Right ventricle myocardium superior (tissue), 1 donor: Measurements from ENCODE around the gene HOXD11. TPM values are rescaled to one million over a fixed set of nuclear protein-coding genes. Genes with fewer than 3 reads are reported as not detected.

Source experiments
- ATAC-seq: fragments of 200-7000 bp; cut with Tn5 transposase; one replicate; pipeline ENCODE4 v1.9.1; 2020; ENCODE audit warnings: mild to moderate bottlenecking; ENCODE audit not compliant: poor library complexity
- DNase-seq: peaks from one replicate; pipeline ENCODE4 v3.0.0-alpha.2; 2020
- intact Hi-C: fragments of 100-400 bp; cut with DNase I; formaldehyde crosslinking; loops from one replicate; pipeline ENCODE4 v1.11.2; 2022
- total RNA-seq: library from RNA; stranded (reverse); fragmentation: NEBNext Ultra II Directional; extraction: Animal tissue kit (Norgen Biotek cat#: 25700); gene quantifications from one replicate; pipeline ENCODE4 v1.2.1, GENCODE V29; 2021
- donor health status: DM: no; HTN: yes; CAD: no; lungs with severe emphysema.

Gene HOXD11
- total RNA-seq, 1 donor from 2014 or later = not detected

DNA sequence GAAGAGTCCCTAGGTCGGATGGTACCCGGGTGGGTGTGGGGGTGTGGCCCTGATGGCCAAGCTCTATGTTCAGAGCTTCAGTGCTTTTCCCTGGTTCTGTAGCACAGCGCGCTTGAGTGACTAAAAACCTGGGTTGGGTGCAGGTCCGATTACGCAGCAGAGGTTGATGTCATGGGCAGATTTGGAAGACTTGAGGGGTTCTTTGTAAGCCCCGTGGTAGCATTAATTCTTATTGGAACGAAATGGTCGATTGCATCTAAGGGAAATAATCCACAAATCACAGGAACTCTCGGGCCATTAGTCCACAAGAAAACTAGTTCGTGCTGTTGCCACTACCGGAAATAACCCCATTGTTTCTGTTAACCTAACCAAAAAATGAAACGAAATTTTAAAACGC is 31.4 kb downstream of the HOXD11 start:
- DNase-seq (no peak), ATAC-seq (no peak)
- intact Hi-C loops = no loop called here

DNA sequence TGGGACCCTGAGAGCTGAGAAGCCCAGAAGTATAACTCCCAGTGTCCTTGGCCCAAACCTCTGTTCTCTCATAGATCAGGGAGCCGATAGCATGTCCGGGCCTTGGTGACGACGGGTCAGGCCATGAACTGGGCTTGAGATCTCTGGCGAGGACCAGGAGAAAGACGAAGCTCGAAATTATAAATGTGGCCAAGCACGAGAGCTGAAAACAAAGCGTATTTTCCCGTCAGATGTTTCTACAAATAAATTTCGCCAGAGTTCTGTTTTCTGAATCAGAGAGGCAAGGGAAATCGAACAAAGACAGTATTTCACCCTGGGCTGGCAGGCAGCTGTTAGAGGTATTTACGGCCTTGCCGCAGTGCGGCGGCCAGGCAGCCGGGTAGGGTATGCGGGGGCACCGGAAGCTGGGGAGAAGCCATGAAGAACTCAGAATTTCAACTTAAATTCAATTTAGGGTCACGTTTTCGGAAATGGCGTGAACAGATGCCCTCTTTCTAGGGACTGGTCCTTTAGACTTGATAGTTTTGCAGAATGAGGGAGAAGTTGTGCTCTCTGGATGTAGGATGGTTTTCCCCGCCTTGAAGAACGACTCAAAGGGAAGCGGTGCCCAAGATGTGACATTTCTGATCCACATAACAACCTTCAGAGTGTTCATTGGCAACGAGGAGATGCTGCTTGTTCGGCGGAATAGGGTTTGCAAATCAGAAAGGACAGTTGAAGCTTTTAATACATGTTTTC is 32.0 kb downstream of the HOXD11 start:
- ATAC-seq (no peak), DNase-seq (no peak)
- intact Hi-C loops = no loop called here

DNA sequence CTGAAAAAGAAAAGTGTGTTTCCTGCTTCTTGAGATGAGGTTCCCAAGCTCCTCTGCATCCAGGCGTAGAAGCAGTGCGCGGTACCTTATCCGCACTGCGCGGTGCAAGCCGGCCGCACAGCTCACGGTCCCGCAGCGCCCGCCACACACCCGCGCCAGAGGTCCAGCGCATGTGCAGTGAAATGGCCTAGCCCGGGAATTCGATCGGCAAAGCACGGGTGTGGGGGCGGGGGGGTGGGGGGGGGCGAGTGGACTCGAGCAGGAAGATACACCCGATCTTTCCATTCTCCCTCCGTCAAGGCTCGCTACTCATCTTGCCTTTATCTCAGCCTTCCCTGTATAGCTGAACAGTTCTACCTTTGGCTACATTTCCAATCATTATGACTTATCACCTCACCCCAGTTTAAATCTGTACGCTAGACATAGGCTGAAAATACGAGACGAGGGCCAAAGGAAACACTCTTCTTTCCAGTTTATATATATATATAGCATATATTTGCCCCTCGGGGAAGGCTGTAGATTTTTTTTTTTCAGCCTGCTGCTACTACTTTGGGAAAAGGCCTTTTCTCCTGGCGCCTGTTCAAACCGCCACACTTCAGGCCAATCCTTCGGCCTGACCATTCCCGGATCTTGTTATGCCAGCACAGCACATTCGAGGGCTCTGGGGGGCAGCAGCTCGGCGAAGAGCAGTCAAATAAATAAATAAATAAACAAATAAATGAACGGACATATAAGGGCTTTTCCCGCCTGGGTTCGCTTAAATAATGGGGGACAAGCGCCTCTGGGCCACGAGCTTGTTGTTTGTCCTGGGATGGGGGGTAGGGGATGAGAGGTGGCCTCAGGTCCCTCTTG is 32.8 kb downstream of the HOXD11 start:
- DNase-seq = no peak
- ATAC-seq = no peak
- intact Hi-C loops = loop anchor here (2.0 to 5.0 kb wide), 3 partner anchors 317 to 499 kb away; no protein-coding TSS in a partner anchor

DNA sequence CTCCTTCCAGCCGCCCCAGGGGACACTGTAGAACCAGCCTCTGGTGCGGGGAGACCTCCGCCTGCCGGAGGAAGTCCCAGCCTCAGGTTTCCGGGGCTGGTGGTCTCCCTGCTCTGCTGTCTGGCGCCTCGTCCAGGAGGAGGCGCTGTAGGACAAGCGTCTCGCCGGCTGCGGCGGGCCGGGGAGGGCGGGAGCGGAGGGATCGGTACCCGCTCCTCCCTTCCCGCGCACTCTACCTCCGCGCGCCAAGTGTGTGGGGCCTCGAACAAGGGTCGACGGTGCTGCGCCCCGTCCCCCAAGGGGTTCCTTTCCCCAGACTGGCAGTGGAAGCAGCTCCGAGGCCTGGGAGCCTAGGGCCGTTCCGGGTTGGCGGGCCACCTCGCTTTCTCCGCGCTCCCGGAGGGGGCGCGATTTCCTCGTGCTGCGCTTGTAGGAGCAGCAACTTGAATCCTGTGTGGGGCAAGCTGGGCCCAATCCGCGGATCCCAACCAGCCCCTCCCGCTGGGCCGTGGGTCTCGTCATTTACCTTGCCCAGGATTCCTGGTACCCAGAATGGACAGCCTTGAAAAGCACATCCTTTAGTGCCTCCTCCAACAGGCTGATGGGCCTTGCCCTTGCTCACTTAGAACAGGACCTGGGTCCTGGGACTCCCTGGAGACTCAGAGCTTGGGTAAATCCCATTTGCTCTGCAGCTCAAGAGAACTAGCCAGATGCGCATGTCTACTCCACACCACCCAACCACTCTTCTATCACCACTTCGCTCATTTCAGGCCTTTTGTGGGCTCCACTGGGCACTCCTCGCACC is 33.6 kb downstream of the HOXD11 start:
- ATAC-seq (peak; percentile 97), DNase-seq (peak; percentile 77)
- intact Hi-C loops = loop anchor here (2.0 to 5.0 kb wide), 3 partner anchors 317 to 498 kb away; no protein-coding TSS in a partner anchor

DNA sequence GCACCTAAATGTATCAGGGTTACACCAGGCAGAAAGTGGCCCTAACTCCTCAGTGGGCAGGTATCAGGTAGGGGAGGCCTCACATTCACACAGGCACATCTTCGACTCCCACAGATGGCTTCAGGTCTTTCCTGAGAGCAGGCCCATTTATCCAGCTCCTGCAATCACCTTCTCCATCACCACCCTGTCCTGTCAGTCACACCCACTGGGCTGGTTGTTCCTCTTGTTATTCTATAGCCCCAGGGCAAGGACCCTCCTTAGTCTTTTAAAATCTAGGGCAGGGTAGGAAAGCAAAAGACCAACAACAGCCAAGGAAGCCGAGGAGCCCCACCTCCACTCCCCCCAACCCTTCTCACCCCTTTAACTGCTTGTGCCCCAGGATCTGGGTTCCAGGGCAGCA is 35.2 kb downstream of the HOXD11 start:
- intact Hi-C loops = loop anchor here (5.0 kb wide), 2 partner anchors 315 to 410 kb away; no protein-coding TSS in a partner anchor
- ATAC-seq = no peak
- DNase-seq = no peak

DNA sequence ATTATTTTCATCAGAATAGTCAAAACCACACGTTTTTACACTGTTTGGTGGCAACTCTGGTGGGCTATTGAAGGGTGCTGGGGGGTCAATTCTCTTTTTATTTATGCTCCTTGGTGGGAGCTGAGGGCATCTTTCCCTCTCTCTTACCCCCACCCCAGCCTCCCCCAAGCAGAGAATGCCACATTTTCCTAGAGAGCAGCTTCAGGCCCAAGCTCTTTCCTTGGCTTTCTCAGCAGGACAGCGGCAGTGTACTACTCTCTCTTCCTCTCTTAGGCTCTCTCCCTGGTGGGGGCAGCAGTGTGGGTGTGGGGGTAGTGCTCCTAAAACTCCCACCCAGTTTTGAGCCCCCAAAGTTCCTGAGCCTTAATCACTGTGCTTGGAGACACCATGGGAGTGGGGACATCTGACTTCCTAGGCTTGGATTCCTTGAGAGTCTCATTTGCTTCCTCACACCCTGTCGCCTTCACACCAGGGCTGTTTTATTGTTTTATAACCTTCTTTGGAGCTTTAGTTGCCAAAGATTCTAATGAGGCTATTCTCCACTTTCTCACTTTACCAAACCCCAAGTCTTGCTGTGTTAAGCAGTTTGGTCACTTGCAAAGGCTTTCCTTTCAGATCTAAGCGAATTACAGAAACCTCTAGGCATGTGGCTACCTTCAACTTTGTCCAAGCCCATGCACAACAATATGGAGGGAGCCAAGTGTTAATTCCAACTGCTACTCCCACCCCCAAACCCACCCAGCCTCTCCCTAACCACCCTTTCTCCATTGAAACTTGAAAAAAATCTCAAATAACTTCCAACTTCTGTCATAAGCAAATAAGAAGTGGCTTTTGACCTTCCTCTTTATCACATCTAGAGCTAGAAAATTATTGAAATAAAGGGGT is 38.2 kb downstream of the HOXD11 start:
- DNase-seq (no peak), ATAC-seq (no peak)
- intact Hi-C loops = no loop called here

DNA sequence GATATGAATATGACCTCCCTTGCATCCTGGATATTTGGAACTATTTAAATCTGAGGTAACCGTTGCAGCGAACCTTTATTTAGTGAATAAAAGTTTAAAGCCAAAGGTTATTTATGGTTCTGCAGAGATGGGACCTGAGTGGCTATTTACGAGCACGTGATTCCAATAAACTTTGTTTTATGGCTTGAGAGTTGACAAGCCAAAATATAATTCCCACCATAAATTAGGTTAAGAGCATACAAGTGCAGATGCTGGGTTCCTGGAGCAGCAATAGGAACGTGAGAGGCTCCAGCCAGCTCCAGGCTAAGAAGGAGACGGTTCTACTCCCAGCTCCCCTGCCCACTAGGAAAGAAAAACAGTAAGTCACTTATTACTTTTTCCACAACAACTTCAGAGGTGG is 39.0 kb downstream of the HOXD11 start:
- ATAC-seq = no peak
- DNase-seq = no peak
- intact Hi-C loops = no loop called here

DNA sequence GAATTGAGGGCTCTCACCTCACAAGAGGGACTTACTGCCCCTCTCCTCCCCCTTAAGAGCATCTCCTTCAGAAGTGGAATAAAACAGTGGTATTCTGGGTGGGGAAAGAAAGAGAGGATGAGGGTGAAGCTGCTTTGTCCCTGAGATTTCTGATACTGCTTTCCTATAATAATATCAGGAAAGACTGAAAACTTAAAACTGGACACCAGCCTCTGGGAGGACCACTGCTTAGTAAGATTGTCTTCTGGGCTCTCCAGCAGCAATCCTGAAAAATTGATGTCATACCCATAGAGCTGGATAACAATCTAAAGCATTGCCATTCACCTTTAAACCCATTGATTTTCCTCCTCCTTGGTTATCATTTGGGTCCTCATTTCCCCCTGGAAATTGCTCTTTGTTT is 39.6 kb downstream of the HOXD11 start:
- intact Hi-C loops = no loop called here
- DNase-seq (no peak), ATAC-seq (no peak)

DNA sequence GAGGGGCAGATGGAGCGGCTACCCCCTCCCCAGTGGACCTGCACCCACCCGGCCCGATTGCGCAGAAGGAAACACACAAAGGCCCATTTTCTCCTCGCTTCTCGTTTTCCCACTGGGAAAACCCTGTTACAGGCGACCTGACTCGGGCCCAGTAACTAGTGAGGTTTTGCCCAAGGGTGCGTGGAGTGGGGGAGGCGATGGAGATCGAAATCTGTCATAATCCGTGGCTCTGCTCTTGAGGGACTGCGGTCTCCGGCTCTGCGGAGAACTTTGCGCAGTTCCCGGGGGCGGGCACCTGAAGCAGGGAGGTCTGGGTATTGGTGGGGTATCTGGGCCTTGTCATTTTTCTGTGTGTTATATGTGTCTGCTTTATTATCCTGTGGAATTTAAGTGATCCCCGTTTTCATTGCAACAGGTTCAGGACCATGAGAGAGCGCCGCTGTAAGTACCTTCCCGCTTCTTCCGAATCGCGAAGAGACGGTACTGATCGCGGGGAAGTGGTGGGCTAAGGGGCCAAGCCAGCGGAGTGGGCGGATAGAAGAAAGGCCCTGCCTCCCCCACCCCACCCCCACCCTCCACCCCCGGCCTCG is 40.2 kb downstream of the HOXD11 start:
- intact Hi-C loops = no loop called here
- ATAC-seq = no peak
- DNase-seq = no peak

DNA sequence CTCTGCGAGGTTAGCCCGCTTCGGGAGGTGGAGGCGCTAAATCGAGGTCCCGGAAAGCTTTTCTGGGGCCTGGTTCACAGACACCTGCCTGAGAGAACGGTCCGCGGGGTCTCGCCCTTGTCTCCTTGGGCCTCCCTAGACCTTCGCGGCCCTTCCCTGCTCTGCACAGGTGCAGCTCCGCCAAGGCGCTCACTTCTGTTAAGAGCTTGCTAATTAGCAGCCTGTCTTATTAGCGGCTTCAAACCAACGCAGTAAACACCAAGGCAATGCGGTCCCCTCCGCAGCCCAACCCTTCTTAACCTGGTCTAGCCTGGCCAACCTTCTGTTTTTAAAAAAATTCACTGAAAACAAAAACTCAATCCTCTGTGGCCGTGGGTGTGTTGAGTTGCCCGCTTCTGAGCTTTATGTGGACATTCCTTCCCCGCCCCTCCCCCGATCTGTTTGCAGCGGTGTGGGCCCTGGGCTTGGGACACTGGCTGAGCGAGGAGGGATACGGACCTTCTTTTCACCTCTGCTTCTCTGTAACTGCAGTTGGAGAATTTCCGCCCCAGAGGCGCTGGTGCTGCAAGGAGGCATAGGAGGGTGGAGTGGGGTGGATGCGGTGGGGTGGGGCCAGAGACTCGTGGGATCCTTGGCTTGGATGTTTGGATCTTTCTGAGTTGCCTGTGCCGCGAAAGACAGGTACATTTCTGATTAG is 40.9 kb downstream of the HOXD11 start:
- DNase-seq (no peak), ATAC-seq (no peak)
- intact Hi-C loops = no loop called here

DNA sequence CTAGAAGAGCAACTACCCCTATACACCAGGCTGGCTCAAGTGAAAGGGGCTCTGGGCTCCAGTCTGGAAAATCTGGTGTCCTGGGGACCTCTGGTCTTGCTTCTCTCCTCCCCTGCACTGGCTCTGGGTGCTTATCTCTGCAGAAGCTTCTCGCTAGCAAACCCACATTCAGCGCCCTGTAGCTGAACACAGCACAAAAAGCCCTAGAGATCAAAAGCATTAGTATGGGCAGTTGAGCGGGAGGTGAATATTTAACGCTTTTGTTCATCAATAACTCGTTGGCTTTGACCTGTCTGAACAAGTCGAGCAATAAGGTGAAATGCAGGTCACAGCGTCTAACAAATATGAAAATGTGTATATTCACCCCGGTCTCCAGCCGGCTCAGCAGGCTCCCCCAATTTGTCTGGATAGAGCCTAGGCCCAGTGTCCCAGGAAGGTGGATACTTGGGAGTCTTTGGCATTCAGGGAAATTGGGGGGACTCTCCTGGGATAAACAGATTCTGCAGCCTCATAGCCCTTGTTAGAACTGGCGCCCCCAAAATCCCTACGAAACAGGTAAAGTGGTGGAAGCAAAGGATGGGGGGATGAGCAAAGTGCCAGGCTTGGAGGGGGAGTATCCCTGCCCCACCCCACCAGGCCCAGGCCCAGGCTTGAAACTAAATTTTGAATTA is 41.8 kb downstream of the HOXD11 start:
- DNase-seq (no peak), ATAC-seq (no peak)
- intact Hi-C loops = no loop called here

DNA sequence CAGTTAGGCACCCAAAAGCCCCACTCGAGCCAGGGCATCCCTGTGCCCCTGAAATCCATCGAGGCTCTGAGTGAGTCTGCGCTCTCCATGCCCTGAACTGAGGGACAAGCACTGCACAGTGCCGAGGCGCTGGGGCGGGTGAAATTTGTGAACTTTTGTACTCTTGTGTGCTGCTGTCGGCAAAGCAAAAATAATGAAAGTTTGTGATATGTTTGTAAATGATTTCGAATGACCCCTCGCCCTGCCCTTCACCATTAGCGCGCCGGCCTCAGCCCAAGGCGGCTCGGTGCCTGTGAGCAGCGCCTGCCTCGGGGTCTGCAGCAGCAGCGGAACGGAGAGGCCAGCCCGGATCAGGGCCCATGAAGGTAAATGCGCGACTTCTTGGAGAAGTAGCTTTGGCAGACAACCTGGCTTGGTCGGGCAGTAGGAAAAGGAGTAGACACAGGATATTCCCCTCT is 42.4 kb downstream of the HOXD11 start:
- ATAC-seq = no peak
- DNase-seq = no peak
- intact Hi-C loops = no loop called here

DNA sequence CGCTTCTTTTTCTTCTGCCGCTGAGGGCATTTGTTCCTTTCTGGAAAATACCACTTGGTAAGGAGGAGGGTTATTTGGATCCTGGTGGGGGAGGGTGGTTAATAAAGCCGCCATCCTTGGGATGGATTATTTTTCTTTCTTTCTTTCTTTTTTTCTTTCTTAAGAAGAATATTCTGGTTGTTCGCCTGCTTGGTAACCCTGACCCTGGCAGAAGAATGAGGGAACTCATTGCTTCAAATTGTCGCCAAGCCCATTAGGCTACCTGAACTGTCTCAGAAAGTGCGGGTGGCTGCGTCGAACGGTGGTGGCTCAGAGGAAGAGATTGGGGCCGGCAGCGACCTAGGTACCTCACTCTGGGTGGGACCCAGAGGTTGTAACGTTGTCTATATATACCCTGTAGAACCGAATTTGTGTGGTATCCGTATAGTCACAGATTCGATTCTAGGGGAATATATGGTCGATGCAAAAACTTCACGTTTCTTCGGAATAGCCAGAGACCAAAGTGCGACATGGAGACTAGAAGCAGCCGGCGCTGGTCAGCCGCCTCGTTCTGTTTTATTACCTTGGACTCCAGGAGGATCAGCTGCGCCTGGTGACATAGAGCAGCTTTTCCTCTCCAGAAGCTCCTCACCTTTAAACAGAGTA is 43.0 kb downstream of the HOXD11 start:
- intact Hi-C loops = no loop called here
- DNase-seq = no peak
- ATAC-seq = no peak

DNA sequence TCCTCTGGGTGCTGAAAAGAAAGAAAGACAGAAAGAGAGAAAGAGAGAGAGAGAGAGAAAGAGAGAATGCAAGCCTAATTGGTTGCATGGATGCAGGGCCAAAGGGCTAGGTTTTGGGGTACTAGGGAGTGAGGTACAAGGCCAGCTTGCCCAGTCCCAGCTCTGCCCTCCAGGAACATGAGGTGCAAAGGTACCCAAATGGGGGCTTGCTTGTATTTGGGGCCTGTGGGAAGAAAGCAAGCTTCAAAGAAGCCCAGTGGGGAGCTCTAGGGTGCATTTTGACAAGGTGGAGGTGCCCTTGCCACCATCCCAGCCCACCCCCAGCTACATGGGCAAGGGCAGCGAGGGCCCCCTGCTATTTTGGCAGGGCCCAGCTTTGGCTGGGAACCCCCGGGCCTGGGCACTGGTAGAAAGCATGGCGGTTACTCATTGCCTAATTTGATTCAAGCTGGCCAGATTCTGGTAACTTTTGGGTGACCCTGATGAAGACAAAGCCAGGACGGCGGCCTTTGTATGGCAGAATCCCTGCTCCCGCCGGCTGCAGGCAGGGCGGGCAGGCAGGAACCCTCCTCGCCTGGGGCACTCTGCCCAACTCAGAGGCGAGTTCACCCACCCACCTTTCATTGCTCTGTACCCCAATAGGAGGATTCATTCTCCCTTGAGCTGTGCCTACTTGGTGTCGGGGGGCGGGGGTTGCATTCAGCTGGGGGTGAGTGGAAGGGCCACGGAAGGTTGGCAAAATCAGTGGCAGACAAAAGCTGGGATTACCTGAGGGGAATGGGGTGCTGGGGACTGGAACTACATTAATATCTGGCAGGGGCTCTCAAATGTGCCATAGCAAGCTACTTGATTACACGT is 43.7 kb downstream of the HOXD11 start:
- intact Hi-C loops = no loop called here
- ATAC-seq (no peak), DNase-seq (no peak)
